GM18858 (cell line): ENCODE results near the gene KLF12.

ENCODE experiments used
- ATAC-seq: cut with Tn5 transposase; IDR thresholded peaks from one replicate; pipeline ENCODE4 v1.9.1; 2021; ENCODE audit not compliant: unreplicated experiment

Gene KLF12

DNA sequence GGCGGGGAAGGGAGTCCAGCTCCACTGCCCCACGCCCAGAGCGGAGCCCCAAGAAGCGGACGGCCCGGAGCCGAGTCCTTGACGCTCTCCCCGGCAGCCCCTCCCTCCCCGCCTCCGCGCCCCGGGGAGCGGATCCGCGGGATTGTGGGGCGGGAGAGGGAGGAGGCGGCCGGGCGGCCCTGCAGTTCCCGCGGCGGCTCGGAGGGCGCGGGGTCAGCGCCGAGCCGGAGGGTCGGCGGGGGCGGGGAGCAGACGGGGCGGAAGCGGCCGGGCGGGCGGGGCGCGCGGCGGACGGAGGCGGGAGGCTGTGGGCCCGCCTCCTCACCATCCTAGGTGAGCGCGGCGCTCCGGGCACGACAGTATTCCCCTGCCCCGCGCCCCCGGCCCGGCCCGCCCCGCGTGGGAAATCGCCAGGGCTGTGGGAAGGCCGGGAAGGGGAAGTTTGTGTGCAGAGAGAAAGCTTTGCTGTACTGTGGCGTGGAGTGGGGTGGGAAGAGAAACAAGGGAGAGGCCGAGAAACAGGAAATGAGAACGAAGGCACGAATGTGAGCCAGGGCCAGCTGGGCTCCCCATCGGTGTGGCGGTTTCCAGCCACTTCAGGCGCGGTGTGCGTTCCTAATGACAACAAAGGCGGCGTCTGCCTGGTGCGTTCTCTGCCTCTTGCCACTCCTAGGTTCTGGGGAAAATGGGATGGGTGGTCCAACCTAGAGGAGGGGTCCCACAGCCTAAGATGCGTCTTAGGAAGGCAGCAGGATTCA lies 1.3 kb upstream of the KLF12 start:
- peak; percentile 36 for ATAC-seq

DNA sequence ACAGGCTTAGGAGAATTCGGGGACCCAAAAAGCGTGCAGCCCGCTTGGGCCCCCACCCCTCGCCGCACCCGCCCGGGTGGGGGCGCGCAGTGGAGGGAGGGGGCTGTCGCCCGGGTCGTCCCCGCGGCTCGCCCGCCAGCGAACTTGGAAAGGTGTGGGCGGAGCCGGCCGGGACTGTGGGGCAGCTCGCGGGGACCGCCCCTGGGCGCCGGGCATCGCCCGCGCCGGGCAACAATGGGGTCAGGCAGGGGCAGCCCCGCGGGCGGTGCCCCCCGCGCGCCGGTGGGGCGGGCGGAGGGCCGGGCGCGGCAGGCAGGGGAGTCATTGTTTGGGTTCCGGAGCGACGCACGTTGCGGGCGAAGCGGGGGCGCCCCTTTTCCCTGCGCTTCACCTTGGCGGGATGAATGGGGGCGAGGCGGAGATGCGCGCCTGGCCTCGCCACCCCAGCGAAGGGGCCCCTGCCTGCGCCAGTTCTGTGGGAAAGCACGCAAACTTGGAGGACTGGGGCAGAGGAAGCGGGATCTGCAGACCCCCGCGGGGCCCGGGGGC lies 647 bp upstream of the KLF12 start:
- ATAC-seq: peak; percentile 21

DNA sequence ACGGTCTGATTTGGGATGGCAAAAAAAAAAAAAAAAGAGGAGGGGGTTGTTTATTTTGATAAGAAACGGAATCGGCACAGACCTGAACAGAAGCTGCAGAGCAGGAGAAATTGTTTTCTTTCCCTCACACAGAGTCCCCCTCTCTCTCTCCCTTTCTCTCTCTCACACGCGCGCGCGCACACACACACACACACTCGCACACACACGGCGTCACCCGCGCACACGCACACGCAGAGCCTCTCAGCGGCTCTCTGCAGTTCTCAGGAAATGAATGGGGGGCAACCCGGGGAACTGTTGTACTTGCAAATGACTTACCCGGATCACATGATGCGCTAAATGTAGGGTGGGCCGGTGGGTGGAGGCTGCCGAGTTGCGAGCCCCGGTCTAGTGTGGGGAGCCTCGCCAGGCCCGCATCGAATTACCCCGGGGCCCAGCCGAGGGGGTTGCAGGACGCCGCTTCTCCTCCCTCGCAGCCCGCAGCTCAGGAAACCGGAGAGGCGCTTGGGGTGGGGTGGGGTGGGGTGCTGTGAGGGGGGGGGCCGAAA lies 475 bp downstream of the KLF12 start:
- peak; percentile 31 for ATAC-seq

GRCh38 chr13:74132776-74133656 lies 1.2 kb downstream of the KLF12 start:
- no peak for ATAC-seq

DNA sequence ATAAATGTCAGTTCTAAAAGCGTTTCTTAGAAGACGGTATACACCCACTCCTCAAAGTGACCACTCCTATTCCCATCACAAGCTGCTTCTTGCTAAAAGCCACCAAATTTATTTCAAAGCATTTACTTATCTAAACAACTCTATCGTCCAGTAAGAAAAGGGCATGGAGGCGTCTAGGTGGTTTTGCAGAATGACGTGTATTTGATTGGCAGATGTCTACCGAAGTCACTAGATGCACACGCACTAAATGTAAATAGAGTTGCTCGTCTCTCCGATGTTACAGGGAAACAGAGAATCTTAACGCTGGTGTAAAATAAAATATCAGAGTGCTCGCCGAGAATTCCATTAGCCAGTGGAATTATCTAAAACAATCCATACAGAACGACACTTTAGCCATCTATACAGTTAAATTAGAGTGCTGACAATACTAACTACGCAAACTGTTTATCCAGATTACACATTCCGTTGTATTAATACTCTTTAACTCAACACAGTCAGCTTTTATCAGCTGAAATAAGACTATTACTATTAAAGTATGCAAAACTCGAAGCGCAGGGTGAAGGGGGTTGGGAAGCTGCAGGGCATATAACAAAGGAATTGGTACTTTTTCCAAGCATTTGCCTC lies 1.9 kb downstream of the KLF12 start:
- ATAC-seq: no peak

GRCh38 chr13:74131227-74131626 lies 3.0 kb downstream of the KLF12 start:
- ATAC-seq: no peak

- no peak for ATAC-seq
Observed at GRCh38 chr13:74129500-74130191, 4.6 kb downstream of the KLF12 start.

GRCh38 chr13:74128156-74128767 lies 5.9 kb downstream of the KLF12 start:
- no peak for ATAC-seq

- ATAC-seq: no peak
Observed at GRCh38 chr13:74118328-74118727, 15.9 kb downstream of the KLF12 start.

DNA sequence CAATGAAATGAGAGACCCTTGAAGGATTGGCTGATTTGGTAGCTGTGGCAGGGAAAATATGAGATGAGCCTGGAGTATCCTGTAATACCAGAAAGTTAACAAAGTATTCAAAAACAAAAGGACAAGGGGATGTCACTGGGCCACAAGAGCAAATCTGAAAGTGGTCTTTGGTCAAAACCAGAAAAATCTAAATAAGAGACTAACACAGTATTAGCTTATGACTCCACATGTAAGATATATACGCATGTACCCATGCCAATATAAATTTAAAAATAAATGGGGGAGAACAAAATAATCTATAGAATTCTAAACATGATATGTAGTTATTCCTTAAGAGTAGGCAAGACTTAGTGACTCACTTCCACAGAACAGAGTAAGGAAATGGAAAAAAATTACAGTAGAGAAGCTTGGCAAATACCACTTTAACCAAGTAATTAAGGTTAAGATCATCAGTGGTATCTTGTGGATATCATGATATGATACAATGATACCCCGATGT lies 16.9 kb downstream of the KLF12 start:
- ATAC-seq: no peak

GRCh38 chr13:74115133-74115532 lies 19.1 kb downstream of the KLF12 start:
- ATAC-seq: no peak

GRCh38 chr13:74114641-74115040 lies 19.6 kb downstream of the KLF12 start:
- no peak for ATAC-seq

DNA sequence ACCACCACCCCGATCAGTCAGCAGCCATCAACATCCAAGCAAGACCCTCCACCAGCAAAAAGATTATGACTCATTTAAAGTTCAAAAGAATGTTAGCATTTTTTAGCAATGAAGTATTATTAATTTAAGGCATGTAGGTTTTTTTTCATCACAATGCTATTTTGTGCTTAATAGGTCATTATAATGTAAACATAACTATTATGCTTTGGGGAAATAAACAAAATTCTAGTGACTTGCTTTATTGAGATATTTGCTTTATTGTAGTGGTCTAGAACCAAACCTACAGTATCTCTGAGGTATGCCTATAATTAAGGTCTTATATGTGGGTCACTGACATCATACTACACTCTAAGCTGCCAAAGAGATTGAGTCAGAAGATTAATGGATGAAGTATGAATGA lies 20.0 kb downstream of the KLF12 start:
- no peak for ATAC-seq

- no peak for ATAC-seq
Observed at GRCh38 chr13:74111901-74112824, 22.0 kb downstream of the KLF12 start.

GRCh38 chr13:74111399-74111798 lies 22.8 kb downstream of the KLF12 start:
- no peak for ATAC-seq

- no peak for ATAC-seq
Observed at GRCh38 chr13:74110053-74110452, 24.2 kb downstream of the KLF12 start.

- ATAC-seq: no peak
Observed at GRCh38 chr13:74107598-74107997, 26.6 kb downstream of the KLF12 start.

DNA sequence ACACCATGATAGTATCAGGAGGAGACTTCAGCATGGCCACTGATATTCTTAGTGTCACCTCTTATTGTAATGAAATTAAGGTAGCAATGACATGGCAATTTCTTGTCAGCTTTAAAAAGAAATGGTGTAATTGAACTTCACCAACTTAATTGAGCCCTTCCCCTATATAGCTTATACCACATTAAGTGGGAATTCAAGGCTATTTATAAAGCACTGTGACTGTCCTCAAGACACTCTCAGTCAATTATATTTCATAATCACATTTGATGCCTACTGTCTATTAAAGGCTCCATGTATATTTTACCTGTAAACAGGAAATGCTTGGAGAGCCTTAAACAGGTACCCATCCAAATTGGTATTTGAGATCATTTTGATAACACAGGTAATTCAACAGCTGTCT lies 28.3 kb downstream of the KLF12 start:
- ATAC-seq: no peak
